Gastrocnemius medialis (tissue), 4 donors: ENCODE measurements around the gene ALPI.

Experiments
- POLR2A ChIP-seq, 2 donors: fragments of 450-650 bp; IDR thresholded peaks; one replicate each; pipeline ENCODE4 v1.6.1; 2017; ENCODE audit warnings: antibody characterized with exemption in 2 of 2, mild to moderate bottlenecking in 2 of 2, moderate library complexity in 2 of 2
- TF ChIP-seq, protein P1 (sequence below), 5 experiments: fragments of 450-650 bp in 3 of 5; fragments of 200-600 bp in 2 of 5; sonication (generic) in 2 of 5; IDR thresholded peaks in 4 of 5; conservative IDR thresholded peaks in 1 of 5; 1 replicate in 4 of 5; 2 replicates in 1 of 5; pipeline ENCODE4 v1.5.1; 2016 to 2019; ENCODE audit warnings: antibody characterized with exemption in 5 of 5, mild to moderate bottlenecking in 3 of 5, moderate library complexity in 3 of 5

DNA sequence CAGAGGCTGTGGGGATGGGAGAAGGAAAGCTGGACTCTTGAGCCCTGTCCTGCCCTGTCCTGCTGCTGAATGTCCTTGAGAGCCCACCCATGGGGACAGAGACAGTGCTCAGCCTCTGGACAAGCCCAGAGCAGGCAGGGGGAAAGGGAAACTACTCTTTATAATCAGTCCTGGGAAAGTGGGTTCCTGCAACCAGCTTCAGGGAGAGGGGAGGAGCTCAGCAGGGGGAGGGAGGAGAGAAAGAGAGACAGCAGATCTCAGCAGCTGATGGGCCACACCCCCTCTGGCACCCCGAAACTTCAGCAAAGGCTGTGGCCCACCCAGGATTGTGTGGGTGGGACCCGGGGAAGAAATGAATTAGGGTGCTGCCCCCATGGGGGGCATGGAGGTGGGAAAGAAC lies 20.1 kb downstream of the ALPI start:
- TF ChIP-seq, protein P1, sequence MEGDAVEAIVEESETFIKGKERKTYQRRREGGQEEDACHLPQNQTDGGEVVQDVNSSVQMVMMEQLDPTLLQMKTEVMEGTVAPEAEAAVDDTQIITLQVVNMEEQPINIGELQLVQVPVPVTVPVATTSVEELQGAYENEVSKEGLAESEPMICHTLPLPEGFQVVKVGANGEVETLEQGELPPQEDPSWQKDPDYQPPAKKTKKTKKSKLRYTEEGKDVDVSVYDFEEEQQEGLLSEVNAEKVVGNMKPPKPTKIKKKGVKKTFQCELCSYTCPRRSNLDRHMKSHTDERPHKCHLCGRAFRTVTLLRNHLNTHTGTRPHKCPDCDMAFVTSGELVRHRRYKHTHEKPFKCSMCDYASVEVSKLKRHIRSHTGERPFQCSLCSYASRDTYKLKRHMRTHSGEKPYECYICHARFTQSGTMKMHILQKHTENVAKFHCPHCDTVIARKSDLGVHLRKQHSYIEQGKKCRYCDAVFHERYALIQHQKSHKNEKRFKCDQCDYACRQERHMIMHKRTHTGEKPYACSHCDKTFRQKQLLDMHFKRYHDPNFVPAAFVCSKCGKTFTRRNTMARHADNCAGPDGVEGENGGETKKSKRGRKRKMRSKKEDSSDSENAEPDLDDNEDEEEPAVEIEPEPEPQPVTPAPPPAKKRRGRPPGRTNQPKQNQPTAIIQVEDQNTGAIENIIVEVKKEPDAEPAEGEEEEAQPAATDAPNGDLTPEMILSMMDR (IDR thresholded peaks at IDR 0.05 in 4 of 5, conservative IDR thresholded peaks at IDR 0.05 in 1 of 5): no peak
- no peak for TF ChIP-seq POLR2A (IDR thresholded peaks at IDR 0.05)
